Keratinocyte (primary cell): ENCODE measurements around the gene DLL4. TPM values are rescaled to one million over a fixed set of nuclear protein-coding genes. Genes with fewer than 3 reads are reported as not detected.

ENCODE experiments used
- DNase-seq: peaks from one replicate; pipeline ENCODE4 v3.0.0-alpha.2; 2011; ENCODE audit warnings: low read depth, missing footprints, low spot score
- FAIRE-seq: peaks from 2 replicates; lab custom pipeline; 2011; peaks lifted over from hg19 to GRCh38; lab: Jason Lieb, UNC
- H2AFZ ChIP-seq: 2 replicates; pipeline ENCODE4 v1.6.0; 2012; ENCODE audit warnings: low read length, control low read depth, inconsistent platforms; ENCODE audit not compliant: control insufficient read depth
- H3K27ac ChIP-seq: 2 replicates; pipeline ENCODE4 v1.5.1; 2011; ENCODE audit warnings: low read length; ENCODE audit not compliant: control insufficient read depth, insufficient read depth
- H3K27me3 ChIP-seq: 3 replicates; pipeline ENCODE4 v1.6.0; 2011; ENCODE audit warnings: low read length; ENCODE audit not compliant: control insufficient read depth, insufficient read depth; ENCODE audit errors: extremely low read depth
- H3K36me3 ChIP-seq, 2 experiments: 2 replicates in 1 of 2; 3 replicates in 1 of 2; pipeline ENCODE4 v1.5.1; 2011; ENCODE audit warnings: low read length in 2 of 2, mild to moderate bottlenecking in 1 of 2; ENCODE audit not compliant: control insufficient read depth in 2 of 2, insufficient read depth in 2 of 2; ENCODE audit errors: extremely low read depth in 1 of 2
- H3K4me1 ChIP-seq: 3 replicates; pipeline ENCODE4 v1.5.1; 2011; ENCODE audit warnings: low read length; ENCODE audit not compliant: control insufficient read depth, insufficient read depth; ENCODE audit errors: extremely low read depth
- H3K4me2 ChIP-seq: 3 replicates; pipeline ENCODE4 v1.6.0; 2011; ENCODE audit warnings: low read depth, low read length; ENCODE audit not compliant: control insufficient read depth, insufficient read depth; ENCODE audit errors: extremely low read depth
- H3K4me3 ChIP-seq, 3 experiments: fragments of 200-600 bp in 1 of 3; sonication (generic) in 1 of 3; 2 replicates in 2 of 3; 3 replicates in 1 of 3; pipeline ENCODE4 v1.5.1; 2011 to 2016; ENCODE audit warnings: low read length in 3 of 3, mild to moderate bottlenecking in 3 of 3, control low read depth in 2 of 3, inconsistent platforms in 1 of 3, low read depth in 1 of 3, mixed read lengths in 1 of 3, mixed run types in 1 of 3, moderate library complexity in 1 of 3; ENCODE audit not compliant: control insufficient read depth in 2 of 3, insufficient read depth in 2 of 3; ENCODE audit errors: extremely low read depth in 1 of 3
- H3K79me2 ChIP-seq: 2 replicates; pipeline ENCODE4 v1.6.0; 2012; ENCODE audit warnings: low read length; ENCODE audit not compliant: control insufficient read depth, insufficient read depth
- H3K9ac ChIP-seq: 3 replicates; pipeline ENCODE4 v1.6.0; 2011; ENCODE audit warnings: low read length; ENCODE audit not compliant: control insufficient read depth, insufficient read depth; ENCODE audit errors: extremely low read depth
- H3K9me1 ChIP-seq: 3 replicates; pipeline ENCODE4 v1.6.0; 2011; ENCODE audit warnings: low read length; ENCODE audit not compliant: control insufficient read depth, insufficient read depth; ENCODE audit errors: extremely low read depth
- H3K9me3 ChIP-seq: 2 replicates; pipeline ENCODE4 v1.5.1; 2012; ENCODE audit warnings: low read depth, low read length; ENCODE audit not compliant: control insufficient read depth
- H4K20me1 ChIP-seq: 3 replicates; pipeline ENCODE4 v1.6.0; 2011; ENCODE audit warnings: low read length; ENCODE audit not compliant: control insufficient read depth, insufficient read depth; ENCODE audit errors: extremely low read depth
- CTCF ChIP-seq, 3 experiments: IDR thresholded peaks in 1 of 3; conservative IDR thresholded peaks in 1 of 3; optimal IDR thresholded peaks in 1 of 3; 2 replicates in 2 of 3; 3 replicates in 1 of 3; pipeline versions ENCODE3 to v1.5.1; 2011; ENCODE audit warnings: low read length in 3 of 3, mild to moderate bottlenecking in 3 of 3, moderate library complexity in 2 of 3, control low read depth in 1 of 3, inconsistent platforms in 1 of 3; ENCODE audit not compliant: insufficient read depth in 2 of 3; ENCODE audit errors: extremely low read depth in 1 of 3
- EZH2 ChIP-seq: IDR thresholded peaks from one replicate; pipeline ENCODE4 v1.6.1; 2012; ENCODE audit warnings: inconsistent platforms, mild to moderate bottlenecking, low read length, moderate library complexity
- dilution Hi-C: fragments of 300-500 bp; cut with MboI; formaldehyde crosslinking; loops from one replicate; pipeline ENCODE4 v1.7.0; 2020; ENCODE audit warnings: low sequenced_read_pairs; ENCODE audit not compliant: extremely low pct_ligation_motif_present
- polyA plus RNA-seq, 5 experiments: library from polyadenylated mRNA; depleted of rRNA in 3 of 5; stranded (reverse) in 3 of 5; stranded (forward) in 1 of 5; unstranded in 1 of 5; fragments of >200 nt; gene quantifications; 1 replicate in 1 of 5; 2 replicates in 3 of 5; 3 replicates in 1 of 5; pipeline versions ENCODE4 v1.2.1 to v1.2.3, GENCODE V29; 2011 to 2012; ENCODE audit warnings: missing spikeins in 2 of 5, low read depth in 1 of 5, low replicate concordance in 1 of 5

DLL4 gene
- polyA plus RNA-seq, 1 donor (not counting 4 experiments of a cell fraction or from before 2014, with no cell fraction given): not detected

GRCh38 chr15:40902605-40903561 is 26.3 kb upstream of the DLL4 start:
- no peak for TF ChIP-seq EZH2
- peak in 1 of 3 experiments; percentile 12 for TF ChIP-seq CTCF (optimal IDR thresholded peaks at IDR 0.05 in 1 of 3, IDR thresholded peaks at IDR 0.05 in 1 of 3, conservative IDR thresholded peaks at IDR 0.05 in 1 of 3; ENCODE audit: extremely low read depth in 1 of 3, insufficient read depth in 2 of 3, low read length in 3 of 3)
- FAIRE-seq (no peak), DNase-seq (no peak)
- Histone ChIP-seq H4K20me1 (peaks cover 3% of the 10 kb centered on the region), H3K27ac (peak overlapping the region; percentile 11), H3K79me2 (peaks cover 9% of the 10 kb centered on the region), H3K9me1 (peaks cover 4% of the 10 kb centered on the region), H3K9me3 (no peaks in the 10 kb centered on the region), H3K4me3 (no peak overlapping the region), H3K4me2 (no peak overlapping the region), H3K27me3 (no peaks in the 10 kb centered on the region), H2AFZ (no peak overlapping the region), H3K36me3 (peaks cover 28 to 30% of the 10 kb centered on the region in 2 experiments), H3K9ac (no peak overlapping the region), H3K4me1 (peaks cover 28% of the 10 kb centered on the region)
- dilution Hi-C loops: loop anchor here (25.0 kb wide), 1 partner anchor 109 kb away; no protein-coding TSS in a partner anchor

GRCh38 chr15:40904552-40905201 is 24.5 kb upstream of the DLL4 start:
- no peak for FAIRE-seq
- TF ChIP-seq EZH2: no peak
- TF ChIP-seq CTCF (optimal IDR thresholded peaks at IDR 0.05 in 1 of 3, IDR thresholded peaks at IDR 0.05 in 1 of 3, conservative IDR thresholded peaks at IDR 0.05 in 1 of 3; ENCODE audit: extremely low read depth in 1 of 3, insufficient read depth in 2 of 3, low read length in 3 of 3): no peak
- dilution Hi-C loops: loop anchor here (25.0 kb wide), 1 partner anchor 108 kb away; no protein-coding TSS in a partner anchor

More at GRCh38 chr15:40904552-40905201, 24.5 kb upstream of the DLL4 start:
- Histone ChIP-seq H3K4me3 (no peak overlapping the region), H3K4me2 (no peak overlapping the region), H3K9ac (no peak overlapping the region), H3K27ac (no peak overlapping the region), H3K36me3 (peaks cover 24 to 28% of the 10 kb centered on the region in 2 experiments), H2AFZ (no peak overlapping the region), H3K9me3 (no peaks in the 10 kb centered on the region), H3K9me1 (peaks cover 4% of the 10 kb centered on the region), H4K20me1 (peaks cover 3% of the 10 kb centered on the region), H3K79me2 (peaks cover 9% of the 10 kb centered on the region), H3K27me3 (no peaks in the 10 kb centered on the region), H3K4me1 (peaks cover 28% of the 10 kb centered on the region)
- DNase-seq: no peak
